HG02571 (cell line): ENCODE results near the gene CDT1.

Source experiments
- ATAC-seq: cut with Tn5 transposase; IDR thresholded peaks from one replicate; pipeline ENCODE4 v1.9.1; 2021; ENCODE audit warnings: mild to moderate bottlenecking, moderate library complexity; ENCODE audit not compliant: unreplicated experiment

CDT1 gene

GRCh38 chr16:88804173-88804551 lies 573 bp downstream of the CDT1 start:
- peak; percentile 2 for ATAC-seq

- no peak for ATAC-seq
Observed at GRCh38 chr16:88804552-88805339, 1.2 kb downstream of the CDT1 start.

- ATAC-seq, result no peak
Observed at GRCh38 chr16:88805340-88805715, 1.7 kb downstream of the CDT1 start.

GRCh38 chr16:88805887-88806393 lies 2.4 kb downstream of the CDT1 start:
- no peak for ATAC-seq

GRCh38 chr16:88806491-88807111 lies 3.0 kb downstream of the CDT1 start:
- ATAC-seq, result no peak

- no peak for ATAC-seq
Observed at GRCh38 chr16:88807142-88807625, 3.6 kb downstream of the CDT1 start.

- no peak for ATAC-seq
Observed at GRCh38 chr16:88807626-88808453, 4.3 kb downstream of the CDT1 start.

GRCh38 chr16:88809068-88809675 lies 5.6 kb downstream of the CDT1 start:
- ATAC-seq, result no peak

- no peak for ATAC-seq
Observed at GRCh38 chr16:88809676-88810165, 6.1 kb downstream of the CDT1 start.

GRCh38 chr16:88810166-88810911 lies 6.8 kb downstream of the CDT1 start:
- no peak for ATAC-seq

GRCh38 chr16:88810912-88811768 lies 7.6 kb downstream of the CDT1 start:
- peak; percentile 41 for ATAC-seq

GRCh38 chr16:88811769-88812512 lies 8.4 kb downstream of the CDT1 start, which contains the start of gene APRT:
Gene APRT, minus strand, starts transcription at chr16:88811928. Its CDS starts 29 bp downstream, at chr16:88811899.
- peak; percentile 53 for ATAC-seq

- ATAC-seq, result no peak
Observed at GRCh38 chr16:88812513-88813268, 9.1 kb downstream of the CDT1 start.

- ATAC-seq, result no peak
Observed at GRCh38 chr16:88813269-88814143, 9.9 kb downstream of the CDT1 start.

GRCh38 chr16:88814144-88814502 lies 10.5 kb downstream of the CDT1 start:
- ATAC-seq, result no peak

- ATAC-seq, result no peak
Observed at GRCh38 chr16:88815227-88815626, 11.6 kb downstream of the CDT1 start.
